ENCODE data around the gene JAK3.
"Not testable (repeated sequence)": the region's sequence is repeated elsewhere in the genome, so short reads cannot be mapped to it uniquely, and the experiment has no call there.

JAK3 gene

GRCh38 chr19:17802137-17802858 lies 45.5 kb downstream of the JAK3 start:
- DNase-seq: no peak

GRCh38 chr19:17798599-17798998 lies 49.2 kb downstream of the JAK3 start:
- not testable (repeated sequence) for DNase-seq

- DNase-seq: no peak
These were observed 50.2 kb downstream of the JAK3 start for GRCh38 chr19:17797424-17798201.

GRCh38 chr19:17796838-17797423 lies 50.9 kb downstream of the JAK3 start:
- DNase-seq: no peak

GRCh38 chr19:17796013-17796837 lies 51.6 kb downstream of the JAK3 start:
- DNase-seq: no peak

GRCh38 chr19:17795495-17795856 lies 52.3 kb downstream of the JAK3 start:
- no peak for DNase-seq

- peak in 1 of 2 experiments; percentile 40 for DNase-seq
These were observed 52.9 kb downstream of the JAK3 start, which contains the start of gene B3GNT3 for GRCh38 chr19:17794731-17795494. B3GNT3 (plus strand) TSS chr19:17795138; CDS start chr19:17807808, 12,670 bp downstream.

GRCh38 chr19:17794412-17794730 lies 53.4 kb downstream of the JAK3 start:
- no peak for DNase-seq

- DNase-seq: no peak
These were observed 57.6 kb downstream of the JAK3 start for GRCh38 chr19:17790059-17790780.

GRCh38 chr19:17788632-17789031 lies 59.1 kb downstream of the JAK3 start:
- DNase-seq: no peak

GRCh38 chr19:17787274-17787913 lies 60.4 kb downstream of the JAK3 start:
- no peak for DNase-seq

GRCh38 chr19:17784201-17785008 lies 63.4 kb downstream of the JAK3 start:
- peak; percentile 64 to 70 for DNase-seq

- not testable (repeated sequence) for DNase-seq
These were observed 64.1 kb downstream of the JAK3 start for GRCh38 chr19:17783721-17784120.

- DNase-seq: no peak
These were observed 67.0 kb downstream of the JAK3 start for GRCh38 chr19:17780781-17781180.

GRCh38 chr19:17778968-17779929 lies 68.5 kb downstream of the JAK3 start:
- no peak for DNase-seq

GRCh38 chr19:17778251-17778967 lies 69.4 kb downstream of the JAK3 start:
- no peak for DNase-seq

GRCh38 chr19:17777840-17778239 lies 69.9 kb downstream of the JAK3 start:
- not testable (repeated sequence) for DNase-seq

Measured in NCI-H446 (cell line).